SH-SY5Y (cell line): ENCODE measurements around the gene CARS1.

ENCODE experiments used
- GATA2 ChIP-seq: IDR thresholded peaks from 2 replicates; pipeline ENCODE4 v1.6.1; 2011; ENCODE audit warnings: mild to moderate bottlenecking, low read depth, low read length
- GATA3 ChIP-seq: IDR thresholded peaks from 2 replicates; pipeline ENCODE4 v1.6.1; 2011; ENCODE audit warnings: low read depth, mild to moderate bottlenecking, low read length, moderate library complexity

- TF ChIP-seq GATA3 (no peak), GATA2 (no peak)
Measured at GRCh38 chr11:3010004-3010403, 47.2 kb downstream of the CARS1 start.
